ENCODE measurements around the gene TRPM8.

DNA sequence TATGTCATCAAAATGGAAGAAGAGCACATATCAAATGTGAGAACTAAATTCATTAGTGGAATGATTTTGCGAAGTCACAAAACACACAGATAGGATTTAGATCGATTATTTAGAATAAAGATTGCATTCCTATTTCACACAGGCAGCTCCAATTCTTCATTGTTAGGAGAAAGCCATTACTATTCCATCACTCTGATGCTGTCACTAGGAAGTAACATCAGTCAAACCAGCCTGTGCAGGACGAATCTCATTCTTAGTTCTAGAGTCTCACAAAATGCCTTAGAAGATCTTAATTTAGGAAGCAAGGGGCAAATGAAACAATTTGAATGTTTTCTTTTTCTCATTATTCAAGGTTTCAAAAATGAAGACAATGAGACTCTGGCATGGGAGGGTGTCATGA is 89.3 kb downstream of the TRPM8 start:
- TF ChIP-seq GLIS3 (CRISPR knock-in tag; IDR thresholded peaks at IDR 0.05) (no peak), BACH2 (CRISPR knock-in tag; IDR thresholded peaks at IDR 0.05; ENCODE audit: borderline replicate concordance) (no peak), ISL1 (CRISPR knock-in tag; IDR thresholded peaks at IDR 0.05) (no peak), CSDC2 (CRISPR knock-in tag; IDR thresholded peaks at IDR 0.05) (no peak), ZNF565 (CRISPR knock-in tag; conservative IDR thresholded peaks at IDR 0.05; ENCODE audit: low read depth) (no peak), ZNF70 (CRISPR knock-in tag; IDR thresholded peaks at IDR 0.05) (no peak), ZC3H10 (CRISPR knock-in tag; IDR thresholded peaks at IDR 0.05) (no peak), ZFP3 (CRISPR knock-in tag; IDR thresholded peaks at IDR 0.05) (no peak), ZFP30 (CRISPR knock-in tag; IDR thresholded peaks at IDR 0.05) (no peak), RARB (CRISPR knock-in tag; IDR thresholded peaks at IDR 0.05) (no peak), SNAI2 (CRISPR knock-in tag; IDR thresholded peaks at IDR 0.05) (no peak)
- TF ChIP-seq, protein P1, sequence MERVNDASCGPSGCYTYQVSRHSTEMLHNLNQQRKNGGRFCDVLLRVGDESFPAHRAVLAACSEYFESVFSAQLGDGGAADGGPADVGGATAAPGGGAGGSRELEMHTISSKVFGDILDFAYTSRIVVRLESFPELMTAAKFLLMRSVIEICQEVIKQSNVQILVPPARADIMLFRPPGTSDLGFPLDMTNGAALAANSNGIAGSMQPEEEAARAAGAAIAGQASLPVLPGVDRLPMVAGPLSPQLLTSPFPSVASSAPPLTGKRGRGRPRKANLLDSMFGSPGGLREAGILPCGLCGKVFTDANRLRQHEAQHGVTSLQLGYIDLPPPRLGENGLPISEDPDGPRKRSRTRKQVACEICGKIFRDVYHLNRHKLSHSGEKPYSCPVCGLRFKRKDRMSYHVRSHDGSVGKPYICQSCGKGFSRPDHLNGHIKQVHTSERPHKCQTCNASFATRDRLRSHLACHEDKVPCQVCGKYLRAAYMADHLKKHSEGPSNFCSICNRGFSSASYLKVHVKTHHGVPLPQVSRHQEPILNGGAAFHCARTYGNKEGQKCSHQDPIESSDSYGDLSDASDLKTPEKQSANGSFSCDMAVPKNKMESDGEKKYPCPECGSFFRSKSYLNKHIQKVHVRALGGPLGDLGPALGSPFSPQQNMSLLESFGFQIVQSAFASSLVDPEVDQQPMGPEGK (CRISPR knock-in tag; IDR thresholded peaks at IDR 0.05; ENCODE audit: borderline replicate concordance): no peak
- TF ChIP-seq, protein P2, sequence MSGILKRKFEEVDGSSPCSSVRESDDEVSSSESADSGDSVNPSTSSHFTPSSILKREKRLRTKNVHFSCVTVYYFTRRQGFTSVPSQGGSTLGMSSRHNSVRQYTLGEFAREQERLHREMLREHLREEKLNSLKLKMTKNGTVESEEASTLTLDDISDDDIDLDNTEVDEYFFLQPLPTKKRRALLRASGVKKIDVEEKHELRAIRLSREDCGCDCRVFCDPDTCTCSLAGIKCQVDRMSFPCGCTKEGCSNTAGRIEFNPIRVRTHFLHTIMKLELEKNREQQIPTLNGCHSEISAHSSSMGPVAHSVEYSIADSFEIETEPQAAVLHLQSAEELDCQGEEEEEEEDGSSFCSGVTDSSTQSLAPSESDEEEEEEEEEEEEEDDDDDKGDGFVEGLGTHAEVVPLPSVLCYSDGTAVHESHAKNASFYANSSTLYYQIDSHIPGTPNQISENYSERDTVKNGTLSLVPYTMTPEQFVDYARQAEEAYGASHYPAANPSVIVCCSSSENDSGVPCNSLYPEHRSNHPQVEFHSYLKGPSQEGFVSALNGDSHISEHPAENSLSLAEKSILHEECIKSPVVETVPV (CRISPR knock-in tag; IDR thresholded peaks at IDR 0.05): no peak
- TF ChIP-seq, protein P3, sequence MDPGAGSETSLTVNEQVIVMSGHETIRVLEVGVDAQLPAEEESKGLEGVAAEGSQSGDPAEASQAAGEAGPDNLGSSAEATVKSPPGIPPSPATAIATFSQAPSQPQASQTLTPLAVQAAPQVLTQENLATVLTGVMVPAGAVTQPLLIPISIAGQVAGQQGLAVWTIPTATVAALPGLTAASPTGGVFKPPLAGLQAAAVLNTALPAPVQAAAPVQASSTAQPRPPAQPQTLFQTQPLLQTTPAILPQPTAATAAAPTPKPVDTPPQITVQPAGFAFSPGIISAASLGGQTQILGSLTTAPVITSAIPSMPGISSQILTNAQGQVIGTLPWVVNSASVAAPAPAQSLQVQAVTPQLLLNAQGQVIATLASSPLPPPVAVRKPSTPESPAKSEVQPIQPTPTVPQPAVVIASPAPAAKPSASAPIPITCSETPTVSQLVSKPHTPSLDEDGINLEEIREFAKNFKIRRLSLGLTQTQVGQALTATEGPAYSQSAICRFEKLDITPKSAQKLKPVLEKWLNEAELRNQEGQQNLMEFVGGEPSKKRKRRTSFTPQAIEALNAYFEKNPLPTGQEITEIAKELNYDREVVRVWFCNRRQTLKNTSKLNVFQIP (CRISPR knock-in tag; IDR thresholded peaks at IDR 0.05; ENCODE audit: borderline replicate concordance, low read depth): no peak
